Caki2 (cell line): ENCODE results near the gene PRRC2B. TPM values are rescaled to one million over a fixed set of nuclear protein-coding genes. Genes with fewer than 3 reads are reported as not detected.
"Not testable (repeated sequence)": the region's sequence is repeated elsewhere in the genome, so short reads cannot be mapped to it uniquely, and the experiment has no call there.

ENCODE experiments used
- DNase-seq: peaks from one replicate; pipeline ENCODE4 v3.0.0-alpha.2; 2015; ENCODE audit warnings: low read depth
- in situ Hi-C: cut with HindIII; loops from 2 replicates; pipeline ENCODE4 v1.10.0; 2016; ENCODE audit warnings: low sequenced_read_pairs, low pct_unique_long_range_greater_than_20kb, mixed read lengths
- total RNA-seq: library from RNA; depleted of rRNA; stranded (reverse); fragments of >200 nt; shearing (Covaris generic); gene quantifications from 2 replicates; pipeline ENCODE4 v1.2.3, GENCODE V29; 2014; ENCODE audit warnings: low replicate concordance

Gene PRRC2B
- total RNA-seq, 1 experiment from 2014 or later = 35.4 TPM

DNA sequence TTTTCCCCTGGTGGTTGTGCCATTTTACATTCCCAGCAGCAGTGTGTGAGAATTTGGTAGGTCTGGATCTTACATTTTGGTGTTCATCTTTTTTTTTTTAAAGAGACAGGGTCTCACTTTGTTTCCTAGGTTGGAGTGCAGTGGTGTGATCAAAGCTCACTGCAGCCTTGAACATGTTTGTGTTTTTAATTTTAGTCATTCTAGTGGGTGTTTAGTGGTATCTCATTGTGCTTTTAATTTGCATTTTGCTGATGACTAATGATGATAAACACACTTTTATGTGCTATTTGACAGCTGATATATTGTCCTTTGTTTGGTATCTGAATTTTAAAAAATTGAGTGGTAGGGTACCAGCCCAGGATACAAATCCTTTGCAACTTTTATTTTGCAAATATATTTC lies 55.4 kb downstream of the PRRC2B start:
- no peak for DNase-seq
- in situ Hi-C loops = no loop called here

DNA sequence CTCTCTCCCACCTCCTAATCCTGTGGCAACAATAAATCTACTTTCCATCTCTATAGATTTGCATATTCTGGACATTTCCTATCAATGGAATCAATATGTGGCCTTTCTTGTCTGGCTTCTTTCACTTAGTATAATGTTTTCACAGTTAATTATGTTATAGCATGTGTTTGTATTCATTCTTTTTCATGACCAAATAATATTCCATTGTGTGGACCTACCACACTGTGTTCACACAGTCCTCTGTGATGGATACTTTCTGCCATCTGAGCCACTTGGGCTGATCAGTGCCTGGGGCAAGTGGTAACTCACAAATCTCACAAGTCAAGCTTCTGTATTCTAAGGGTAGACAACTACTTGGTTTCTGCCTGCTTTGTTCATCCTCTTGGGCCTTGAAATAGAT lies 60.1 kb downstream of the PRRC2B start:
- in situ Hi-C loops = no loop called here
- DNase-seq = no peak

DNA sequence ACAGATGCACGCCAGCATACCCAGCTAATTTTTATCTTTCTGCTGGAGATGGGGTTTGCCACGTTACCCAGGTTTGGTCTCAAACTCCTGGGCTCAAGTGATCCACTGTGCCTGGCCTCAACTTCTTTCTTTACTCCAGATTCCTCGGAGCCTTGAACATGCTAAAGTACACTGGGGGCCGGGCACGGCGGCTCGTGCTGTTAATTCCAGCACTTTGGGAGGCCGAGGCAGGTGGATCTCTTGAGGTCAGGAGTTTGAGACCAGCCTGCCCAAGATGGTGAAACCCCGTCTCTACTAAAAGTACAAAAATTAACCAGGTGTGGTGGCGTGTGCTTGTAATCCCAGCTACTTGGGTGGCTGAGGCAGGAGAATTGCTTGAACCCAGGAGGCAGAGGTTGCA lies 61.8 kb downstream of the PRRC2B start:
- DNase-seq, in situ Hi-C loops: not testable (repeated sequence)

DNA sequence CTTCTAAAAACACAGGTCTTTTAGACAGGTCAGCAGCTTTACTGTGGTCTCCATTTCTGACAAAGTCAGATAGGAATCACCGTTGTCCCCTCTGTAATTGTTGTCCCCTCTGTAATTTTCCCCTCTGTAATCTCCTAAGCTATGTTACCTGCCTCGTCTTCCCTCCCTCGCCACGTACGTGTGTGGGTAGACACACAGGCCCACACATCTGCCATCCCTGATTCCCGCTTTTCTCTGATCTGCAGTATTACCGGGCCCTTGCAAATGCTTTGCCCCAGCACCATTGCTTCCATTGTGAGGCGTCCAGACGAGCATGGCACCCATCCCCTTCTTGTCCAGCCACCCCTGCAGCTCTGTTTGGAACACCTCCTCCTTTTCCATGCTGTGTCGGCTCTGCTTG lies 63.9 kb downstream of the PRRC2B start:
- in situ Hi-C loops = no loop called here
- no peak for DNase-seq

DNA sequence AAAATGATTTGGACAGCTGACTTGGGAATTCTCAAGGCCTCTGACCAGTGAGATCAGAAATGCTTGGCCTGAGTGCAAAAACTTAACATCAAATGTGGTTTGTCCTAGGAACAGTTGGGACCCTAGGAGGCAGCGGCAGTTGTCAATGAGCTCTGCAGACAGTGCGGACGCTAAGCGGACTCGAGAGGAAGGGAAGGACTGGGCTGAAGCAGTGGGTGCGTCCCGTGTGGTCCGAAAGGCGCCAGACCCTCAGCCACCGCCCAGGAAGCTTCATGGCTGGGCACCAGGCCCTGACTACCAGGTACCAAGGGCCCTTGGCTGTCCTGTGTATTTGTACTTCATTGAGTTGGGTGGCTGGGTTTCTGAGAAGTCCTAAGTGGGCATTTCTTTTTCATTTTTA lies 65.2 kb downstream of the PRRC2B start:
- no peak for DNase-seq
- in situ Hi-C loops = no loop called here

DNA sequence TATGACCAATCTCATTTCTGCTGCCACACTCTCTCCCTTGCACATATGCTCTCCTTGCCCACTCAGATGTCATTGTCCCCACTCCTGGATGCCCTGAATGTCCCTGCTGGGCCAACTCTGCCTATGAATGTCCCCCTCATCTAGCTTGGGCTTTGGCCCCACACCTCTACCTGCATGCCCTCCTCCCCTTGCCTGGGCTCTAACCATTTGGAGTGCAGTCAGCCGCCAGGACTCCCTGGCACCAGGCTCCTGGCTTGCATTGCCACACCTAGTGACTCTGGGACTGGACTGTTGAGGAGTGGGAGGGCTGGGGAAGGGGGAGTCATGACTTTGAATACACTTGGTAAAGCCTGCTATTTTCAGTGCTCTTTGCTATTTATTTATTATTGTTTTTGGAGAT lies 67.3 kb downstream of the PRRC2B start:
- in situ Hi-C loops = no loop called here
- no peak for DNase-seq

DNA sequence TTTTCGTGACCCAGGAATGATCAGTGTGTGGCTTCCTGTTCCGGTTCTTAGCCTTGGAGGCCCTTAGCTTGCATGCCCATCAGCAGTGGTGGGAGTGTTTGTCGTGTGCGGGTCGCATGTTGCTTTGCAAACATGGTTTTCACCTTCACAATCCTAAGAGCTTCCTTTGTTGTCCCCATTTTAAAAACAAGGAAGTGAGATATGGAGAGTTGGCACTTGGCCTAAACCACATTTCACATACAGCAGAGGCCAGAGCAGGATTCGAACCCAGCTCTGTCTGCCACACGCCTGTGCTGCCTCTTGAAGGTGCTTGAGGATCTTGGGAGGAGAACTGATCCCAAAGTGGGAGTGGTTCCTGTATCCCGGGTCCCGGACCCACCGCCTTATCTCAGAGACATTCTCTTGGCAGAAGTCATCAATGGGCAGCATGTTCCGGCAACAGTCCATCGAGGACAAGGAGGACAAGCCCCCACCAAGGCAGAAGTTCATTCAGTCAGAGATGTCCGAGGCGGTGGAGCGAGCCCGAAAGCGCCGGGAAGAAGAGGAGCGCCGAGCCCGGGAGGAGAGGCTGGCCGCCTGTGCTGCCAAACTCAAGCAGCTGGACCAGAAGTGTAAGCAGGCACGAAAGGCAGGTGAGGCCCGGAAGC lies 70.6 kb downstream of the PRRC2B start:
- in situ Hi-C loops = no loop called here
- DNase-seq = no peak

DNA sequence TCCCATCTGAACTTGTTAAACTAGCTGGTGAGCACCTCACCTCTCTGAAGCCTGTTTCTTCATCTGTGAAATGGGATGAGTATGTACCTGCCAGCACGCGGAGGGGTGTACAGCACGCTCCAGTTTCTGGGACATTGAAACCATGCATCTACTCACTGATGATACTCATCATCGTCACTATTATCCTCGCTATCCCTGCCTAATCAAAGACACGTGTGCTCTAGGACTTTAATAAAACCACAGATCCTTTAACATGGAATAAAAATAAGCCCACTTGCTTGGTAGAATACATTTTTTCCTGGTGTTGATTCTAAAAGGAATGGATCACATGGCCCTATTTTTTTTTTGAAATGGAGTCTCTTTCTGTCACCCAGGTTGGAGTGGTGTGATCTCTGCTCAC lies 71.5 kb downstream of the PRRC2B start:
- no peak for DNase-seq
- in situ Hi-C loops = no loop called here

DNA sequence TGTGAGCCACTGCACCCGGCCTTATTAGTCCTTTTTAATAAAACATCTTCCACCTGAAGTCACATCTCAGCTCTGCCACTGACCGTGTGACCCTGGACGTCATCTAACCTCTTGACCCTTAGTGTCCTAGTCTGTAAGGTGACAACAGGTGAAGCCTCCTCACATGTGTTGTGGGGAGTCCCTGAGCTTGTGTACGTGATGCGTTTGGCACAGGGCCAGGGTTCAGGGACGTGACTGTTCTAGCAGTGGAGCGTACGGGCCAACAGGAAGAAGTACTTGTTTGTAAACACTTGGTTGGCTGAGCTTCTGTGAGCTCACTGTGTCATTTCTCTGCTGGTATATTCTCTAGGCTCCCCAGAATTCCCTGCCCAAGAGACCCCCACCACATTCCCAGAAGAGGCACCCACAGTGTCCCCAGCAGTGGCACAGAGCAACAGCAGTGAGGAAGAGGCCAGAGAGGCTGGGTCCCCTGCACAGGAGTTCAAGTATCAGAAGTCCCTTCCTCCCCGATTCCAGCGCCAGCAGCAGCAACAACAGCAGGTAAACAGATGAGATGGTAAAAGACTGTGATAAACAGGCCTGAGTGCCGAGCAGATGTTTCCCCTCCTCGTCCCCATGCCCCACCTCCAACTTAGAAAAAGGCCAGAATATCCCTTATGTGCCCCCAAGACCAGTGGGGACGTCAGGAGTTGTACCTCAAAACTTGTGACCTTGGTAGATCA lies 73.5 kb downstream of the PRRC2B start:
- in situ Hi-C loops = no loop called here
- DNase-seq = no peak

DNA sequence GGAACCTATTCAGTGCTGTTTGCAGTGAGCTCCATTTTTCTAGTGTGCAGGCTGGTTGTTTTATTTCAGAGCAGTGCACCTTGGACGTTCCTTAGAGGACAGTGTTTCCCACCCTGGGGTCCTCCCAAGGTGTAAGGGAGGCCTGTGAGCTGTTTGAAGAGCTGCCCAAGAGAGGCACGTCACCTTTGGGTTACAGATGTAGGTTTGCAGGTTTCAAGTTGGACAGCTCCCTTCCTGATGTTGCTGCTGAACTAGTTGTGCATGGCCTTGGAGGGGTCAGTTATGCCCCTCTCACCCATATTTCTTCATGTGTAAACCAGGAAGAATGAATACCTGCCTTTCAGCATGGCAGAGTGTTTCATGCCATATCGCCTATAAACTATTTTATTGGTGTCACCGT lies 74.1 kb downstream of the PRRC2B start:
- DNase-seq = no peak
- in situ Hi-C loops = no loop called here

DNA sequence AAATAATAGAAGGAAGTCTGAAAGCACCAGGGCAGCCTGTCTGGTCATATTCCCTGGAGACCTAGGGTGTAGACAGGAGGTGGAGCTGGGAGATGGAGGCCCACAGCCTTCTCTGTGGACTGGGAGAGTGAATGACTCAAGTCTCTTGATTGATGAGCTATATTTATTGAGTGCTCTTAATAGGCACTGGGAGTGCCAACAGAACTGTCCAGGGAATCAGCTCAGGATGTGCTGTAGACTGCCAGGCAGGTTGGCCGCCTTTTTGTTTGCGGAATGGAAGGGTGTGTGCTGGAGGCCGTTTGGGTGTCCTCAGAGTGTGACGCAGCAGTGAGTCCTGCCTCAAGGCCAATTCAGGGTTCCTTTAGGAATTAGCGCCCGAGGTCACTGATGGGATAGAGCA lies 75.5 kb downstream of the PRRC2B start:
- no peak for DNase-seq
- in situ Hi-C loops = no loop called here

DNA sequence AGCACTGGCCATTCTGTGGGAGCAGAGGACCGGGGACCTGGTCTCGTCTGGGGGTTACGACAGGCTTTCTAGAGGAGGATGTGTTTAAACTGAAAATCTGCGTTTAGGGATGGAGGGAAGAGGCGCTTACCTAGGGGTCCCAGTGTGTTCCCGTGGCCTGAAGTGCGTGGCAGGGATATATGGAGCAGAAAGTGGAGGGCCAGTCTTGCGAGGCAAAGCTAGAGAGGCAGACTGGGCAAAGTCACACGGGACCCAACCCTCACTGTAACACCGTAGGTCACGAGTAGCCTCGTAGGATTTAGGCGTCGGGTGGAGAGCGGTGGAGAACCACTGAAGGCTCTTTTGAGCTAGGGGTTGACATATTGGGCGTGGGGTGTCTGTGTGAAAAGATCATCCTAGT lies 76.1 kb downstream of the PRRC2B start:
- in situ Hi-C loops = no loop called here
- no peak for DNase-seq

DNA sequence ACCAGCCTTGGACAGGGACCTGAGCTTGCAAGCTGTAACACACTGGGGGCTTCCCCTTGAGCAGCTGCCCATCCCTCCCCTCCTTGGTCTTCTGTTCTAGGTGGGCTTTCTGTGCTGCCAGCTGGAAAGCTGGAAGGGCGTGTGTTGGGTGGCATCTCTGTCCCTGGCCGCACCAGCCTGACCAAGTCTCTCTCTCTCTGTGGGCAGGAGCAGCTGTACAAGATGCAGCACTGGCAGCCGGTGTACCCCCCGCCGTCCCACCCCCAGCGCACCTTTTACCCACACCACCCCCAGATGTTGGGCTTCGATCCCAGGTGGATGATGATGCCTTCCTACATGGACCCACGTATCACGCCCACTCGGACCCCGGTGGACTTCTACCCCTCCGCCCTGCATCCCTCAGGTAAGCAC lies 76.7 kb downstream of the PRRC2B start:
- DNase-seq = no peak
- in situ Hi-C loops = no loop called here

DNA sequence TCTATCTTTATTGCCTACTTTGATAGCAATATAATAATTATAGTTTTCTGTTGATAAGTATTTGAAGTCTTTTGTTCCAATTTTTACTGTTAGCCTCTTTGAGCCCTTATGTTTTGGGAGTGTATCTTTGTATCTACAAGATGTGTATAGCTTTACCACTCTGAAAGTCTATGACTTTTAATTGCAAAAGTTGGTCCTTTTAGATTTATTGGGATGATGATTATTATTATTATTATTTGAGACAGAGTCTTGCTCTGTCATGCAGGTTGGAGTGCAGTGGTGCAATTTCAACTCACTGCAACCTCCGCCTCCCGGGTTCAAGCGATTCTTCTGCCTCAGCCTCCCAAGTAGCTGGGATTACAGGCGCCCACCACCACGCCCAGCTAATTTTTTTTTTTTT lies 78.2 kb downstream of the PRRC2B start:
- DNase-seq, in situ Hi-C loops: not testable (repeated sequence)

DNA sequence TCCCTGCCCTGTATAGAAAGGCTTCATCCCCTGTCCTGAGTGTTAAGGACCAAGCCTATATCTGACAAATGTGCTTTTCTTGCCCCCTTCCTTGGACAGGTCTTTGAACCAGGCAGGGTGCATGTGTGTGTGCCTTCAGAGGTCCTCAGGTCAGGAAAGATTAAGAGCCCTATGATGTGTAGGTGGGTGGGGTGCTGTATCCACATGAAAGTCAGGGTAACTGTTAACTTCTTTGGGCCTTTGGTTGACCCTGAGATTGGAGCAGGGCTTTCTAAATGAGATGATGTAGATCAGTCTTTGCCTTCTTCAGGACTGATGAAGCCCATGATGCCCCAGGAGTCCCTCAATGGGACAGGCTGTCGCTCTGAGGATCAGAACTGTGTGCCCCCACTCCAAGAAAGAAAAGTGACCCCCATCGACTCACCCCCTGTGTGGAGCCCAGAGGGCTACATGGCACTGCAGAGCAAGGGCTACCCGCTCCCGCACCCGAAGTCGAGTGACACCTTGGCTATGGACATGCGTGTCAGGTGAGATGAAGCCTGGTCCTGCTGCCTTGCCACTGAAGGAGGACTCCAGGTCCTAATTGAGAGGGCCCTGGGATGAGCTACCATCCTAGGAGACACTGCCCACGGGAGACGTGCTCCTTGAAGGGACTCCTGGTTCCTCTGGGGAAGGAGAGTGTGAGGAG lies 79.5 kb downstream of the PRRC2B start:
- DNase-seq = peak; percentile 29
- in situ Hi-C loops = no loop called here

DNA sequence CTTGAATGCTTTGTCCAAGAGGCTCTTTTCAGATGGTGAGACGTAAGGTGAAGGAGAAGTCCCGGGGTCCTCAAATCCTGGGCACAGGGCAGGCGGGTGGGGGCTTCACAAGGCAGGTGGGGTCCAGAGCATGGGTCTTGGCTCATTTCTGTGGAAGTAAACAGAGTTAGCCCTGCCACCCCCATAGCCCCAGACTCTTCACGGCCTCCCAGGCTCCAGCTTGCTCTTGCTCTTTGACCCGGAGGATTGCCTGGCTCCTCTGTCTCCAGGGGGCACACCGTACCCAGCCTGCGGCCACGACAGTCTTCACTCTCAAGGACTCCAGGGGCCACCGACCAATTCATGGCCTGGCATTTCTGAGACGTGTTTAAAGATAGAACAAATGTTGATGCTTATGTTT lies 80.0 kb downstream of the PRRC2B start:
- in situ Hi-C loops = no loop called here
- no peak for DNase-seq

DNA sequence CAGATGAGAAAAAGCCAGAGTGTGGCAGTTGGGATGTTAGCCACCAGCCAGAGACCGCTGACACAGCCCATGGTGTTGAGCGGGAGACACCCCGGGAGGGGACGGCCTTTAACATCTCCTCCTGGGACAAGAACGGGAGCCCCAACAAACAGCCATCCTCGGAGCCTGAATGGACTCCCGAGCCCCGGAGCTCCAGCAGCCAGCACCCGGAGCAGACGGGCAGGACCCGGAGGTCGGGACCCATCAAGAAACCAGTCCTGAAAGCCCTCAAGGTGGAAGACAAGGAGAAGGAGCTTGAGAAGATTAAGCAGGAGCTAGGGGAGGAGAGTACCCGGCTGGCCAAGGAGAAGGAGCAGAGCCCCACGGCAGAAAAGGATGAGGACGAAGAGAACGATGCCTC lies 80.8 kb downstream of the PRRC2B start:
- in situ Hi-C loops = no loop called here
- DNase-seq = no peak

DNA sequence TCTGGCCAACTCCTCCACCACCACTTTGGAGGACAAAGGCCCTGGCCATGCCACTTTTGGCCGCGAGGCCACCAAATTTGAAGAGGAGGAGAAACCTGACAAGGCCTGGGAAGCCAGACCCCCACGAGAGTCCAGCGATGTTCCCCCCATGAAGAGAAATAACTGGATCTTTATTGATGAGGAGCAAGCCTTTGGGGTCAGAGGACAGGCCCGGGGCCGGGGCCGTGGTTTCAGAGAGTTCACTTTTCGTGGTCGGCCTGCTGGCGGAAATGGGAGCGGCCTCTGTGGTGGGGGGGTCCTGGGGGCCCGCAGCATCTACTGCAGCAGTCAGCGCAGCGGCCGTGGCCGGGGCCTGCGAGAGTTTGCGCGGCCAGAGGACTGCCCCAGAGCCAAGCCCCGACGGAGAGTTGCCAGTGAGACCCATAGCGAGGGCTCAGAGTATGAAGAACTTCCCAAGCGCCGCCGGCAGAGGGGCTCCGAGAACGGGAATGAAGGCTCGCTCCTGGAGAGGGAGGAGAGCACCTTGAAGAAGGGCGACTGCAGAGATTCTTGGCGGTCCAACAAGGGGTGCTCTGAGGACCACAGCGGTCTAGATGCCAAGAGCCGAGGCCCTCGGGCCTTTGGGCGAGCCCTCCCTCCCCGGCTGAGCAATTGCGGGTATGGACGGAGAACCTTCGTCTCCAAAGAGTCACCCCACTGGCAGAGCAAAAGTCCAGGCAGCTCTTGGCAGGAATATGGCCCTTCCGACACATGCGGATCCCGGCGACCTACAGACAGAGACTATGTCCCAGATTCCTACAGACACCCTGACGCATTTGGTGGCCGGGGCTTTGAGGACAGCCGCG lies 81.4 kb downstream of the PRRC2B start:
- in situ Hi-C loops = no loop called here
- DNase-seq = no peak
